ENCODE data around the gene TRIM15.

Gene TRIM15

GRCh38 chr6:30142665-30143064 is 20.7 kb upstream of the TRIM15 start:
- TF ChIP-seq TAF1 (IDR thresholded peaks at IDR 0.05; ENCODE audit: borderline replicate concordance, insufficient read depth, low read length) (no peak), POLR2AphosphoS5 (IDR thresholded peaks at IDR 0.05; ENCODE audit: low read depth, low read length) (no peak), REST (IDR thresholded peaks at IDR 0.05; ENCODE audit: insufficient read depth in 1 of 2, low read depth in 2 of 2, low read length in 2 of 2) (no peak)

DNA sequence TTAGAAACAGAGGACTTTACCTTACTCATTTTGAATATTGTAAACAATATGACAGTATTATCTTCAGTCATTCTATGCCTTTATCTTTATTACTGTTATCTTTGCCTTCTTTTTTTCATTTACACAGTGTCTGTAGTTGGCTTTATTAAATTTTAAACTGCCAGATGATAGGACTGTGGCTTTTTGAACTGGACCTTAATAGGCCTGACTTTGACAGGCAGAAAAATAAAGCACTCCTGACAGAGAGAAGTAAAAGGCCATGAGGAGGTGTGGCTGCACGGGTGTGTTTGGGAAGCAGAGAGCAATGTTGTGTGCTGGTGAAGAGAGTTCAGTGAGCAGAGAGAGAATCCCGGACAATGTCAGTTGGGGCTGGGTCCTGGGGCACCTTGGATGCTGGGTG is 19.6 kb upstream of the TRIM15 start:
- TF ChIP-seq REST (IDR thresholded peaks at IDR 0.05; ENCODE audit: insufficient read depth in 1 of 2, low read depth in 2 of 2, low read length in 2 of 2) (no peak), FOXP2 (optimal IDR thresholded peaks at IDR 0.05; ENCODE audit: borderline replicate concordance, extremely low read depth, extremely low read length, insufficient read depth) (no peak)

GRCh38 chr6:30144811-30145210 is 18.5 kb upstream of the TRIM15 start:
- no peak for TF ChIP-seq TAF1 (IDR thresholded peaks at IDR 0.05; ENCODE audit: borderline replicate concordance, insufficient read depth, low read length)
- no peak for TF ChIP-seq REST (IDR thresholded peaks at IDR 0.05; ENCODE audit: insufficient read depth in 1 of 2, low read depth in 2 of 2, low read length in 2 of 2)
- no peak for TF ChIP-seq POLR2AphosphoS5 (IDR thresholded peaks at IDR 0.05; ENCODE audit: low read depth, low read length)
- no peak for TF ChIP-seq FOXP2 (optimal IDR thresholded peaks at IDR 0.05; ENCODE audit: borderline replicate concordance, extremely low read depth, extremely low read length, insufficient read depth)
- TF ChIP-seq SIN3A (IDR thresholded peaks at IDR 0.05; ENCODE audit: borderline replicate concordance, insufficient read depth, low read length): no peak

- TF ChIP-seq POLR2AphosphoS5 (IDR thresholded peaks at IDR 0.05; ENCODE audit: low read depth, low read length) (no peak), FOXP2 (optimal IDR thresholded peaks at IDR 0.05; ENCODE audit: borderline replicate concordance, extremely low read depth, extremely low read length, insufficient read depth) (no peak), REST (IDR thresholded peaks at IDR 0.05; ENCODE audit: insufficient read depth in 1 of 2, low read depth in 2 of 2, low read length in 2 of 2) (no peak), SIN3A (IDR thresholded peaks at IDR 0.05; ENCODE audit: borderline replicate concordance, insufficient read depth, low read length) (no peak), TAF1 (IDR thresholded peaks at IDR 0.05; ENCODE audit: borderline replicate concordance, insufficient read depth, low read length) (no peak)
Measured at GRCh38 chr6:30145818-30146217, 17.5 kb upstream of the TRIM15 start.

- TF ChIP-seq POLR2AphosphoS5 (IDR thresholded peaks at IDR 0.05; ENCODE audit: low read depth, low read length) (no peak), SIN3A (IDR thresholded peaks at IDR 0.05; ENCODE audit: borderline replicate concordance, insufficient read depth, low read length) (no peak), TAF1 (IDR thresholded peaks at IDR 0.05; ENCODE audit: borderline replicate concordance, insufficient read depth, low read length) (no peak)
Measured at GRCh38 chr6:30147096-30147495, 16.2 kb upstream of the TRIM15 start.
